GM23338 (cell line): ENCODE measurements around the gene UBE2V1. TPM values are rescaled to one million over a fixed set of nuclear protein-coding genes. Genes with fewer than 3 reads are reported as not detected.

Source experiments
- ATAC-seq: fragments of 200-7000 bp; cut with Tn5 transposase; 3 replicates; pipeline ENCODE4 v1.9.1; 2020
- DNase-seq: peaks from one replicate; pipeline ENCODE4 v3.0.0-alpha.2; 2015; ENCODE audit warnings: low spot score
- H2AFZ ChIP-seq: fragments of 200-600 bp; sonication (generic); 2 replicates; pipeline ENCODE4 v1.8.0; 2016; ENCODE audit warnings: antibody characterized with exemption, mild to moderate bottlenecking, moderate library complexity
- H3F3A ChIP-seq: fragments of 200-600 bp; sonication (generic); replicated peaks from 2 replicates; pipeline ENCODE4 v1.8.0; 2017; ENCODE audit warnings: antibody characterized with exemption, mixed run types, low read depth
- H3K27ac ChIP-seq: fragments of 200-600 bp; sonication (generic); 2 replicates; pipeline ENCODE4 v1.6.1; 2016; ENCODE audit warnings: low read depth
- H3K27me3 ChIP-seq: fragments of 200-600 bp; sonication (generic); 2 replicates; pipeline ENCODE4 v1.8.0; 2016; ENCODE audit warnings: mild to moderate bottlenecking, mixed run types, moderate library complexity; ENCODE audit not compliant: insufficient read depth
- H3K36me3 ChIP-seq: fragments of 200-600 bp; sonication (generic); 2 replicates; pipeline ENCODE4 v1.8.0; 2016; ENCODE audit warnings: mild to moderate bottlenecking; ENCODE audit not compliant: insufficient read depth
- H3K4me1 ChIP-seq: fragments of 200-600 bp; sonication (generic); 2 replicates; pipeline ENCODE4 v1.8.0; 2016; ENCODE audit warnings: mild to moderate bottlenecking, moderate library complexity; ENCODE audit not compliant: insufficient read depth
- H3K4me2 ChIP-seq: fragments of 200-600 bp; sonication (generic); 2 replicates; pipeline ENCODE4 v1.7.1; 2017; ENCODE audit warnings: mixed run types
- H3K4me3 ChIP-seq: fragments of 200-600 bp; sonication (generic); 2 replicates; pipeline ENCODE4 v1.6.1; 2016; ENCODE audit warnings: mixed run types
- H3K79me2 ChIP-seq: fragments of 200-600 bp; sonication (generic); replicated peaks from 2 replicates; pipeline ENCODE4 v1.8.0; 2017; ENCODE audit warnings: mild to moderate bottlenecking; ENCODE audit not compliant: insufficient read depth
- H3K9me2 ChIP-seq: fragments of 200-600 bp; sonication (generic); 2 replicates; pipeline ENCODE4 v1.8.0; 2017; ENCODE audit not compliant: insufficient read depth
- H4K20me1 ChIP-seq: fragments of 200-600 bp; sonication (generic); replicated peaks from 2 replicates; pipeline ENCODE4 v1.8.0; 2017; ENCODE audit warnings: mild to moderate bottlenecking; ENCODE audit not compliant: insufficient read depth
- H3K27ac Mint-ChIP-seq: 2 replicates; pipeline ENCODE4 v1.8.0; 2020; ENCODE audit warnings: inconsistent platforms, mild to moderate bottlenecking, moderate library complexity, mixed read lengths
- H3K27me3 Mint-ChIP-seq: 3 replicates; pipeline ENCODE4 v1.8.0; 2022; ENCODE audit warnings: low read depth, mild to moderate bottlenecking, moderate library complexity, mixed read lengths, inconsistent platforms; ENCODE audit not compliant: insufficient read depth, poor library complexity
- H3K36me3 Mint-ChIP-seq: 3 replicates; pipeline ENCODE4 v1.8.0; 2021; ENCODE audit warnings: low read depth, mild to moderate bottlenecking, inconsistent platforms, moderate library complexity, mixed read lengths
- H3K4me1 Mint-ChIP-seq: 3 replicates; pipeline ENCODE4 v1.8.0; 2020; ENCODE audit warnings: mild to moderate bottlenecking, inconsistent platforms, mixed read lengths
- H3K4me3 Mint-ChIP-seq: 3 replicates; pipeline ENCODE4 v1.8.0; 2021; ENCODE audit warnings: moderate library complexity, mild to moderate bottlenecking, inconsistent platforms, mixed read lengths
- H3K9me3 Mint-ChIP-seq: 3 replicates; pipeline ENCODE4 v1.8.0; 2020; ENCODE audit warnings: moderate library complexity, mild to moderate bottlenecking, inconsistent platforms, mixed read lengths
- CREB1 ChIP-seq: fragments of 250-450 bp; sonication (Bioruptor Pico); IDR thresholded peaks from 2 replicates; pipeline ENCODE4 v1.5.0; 2020; ENCODE audit warnings: low read depth, mild to moderate bottlenecking, moderate library complexity
- CTCF ChIP-seq, 2 experiments: fragments of 200-600 bp in 1 of 2; sonication (generic) in 1 of 2; conservative IDR thresholded peaks; 2 replicates each; pipeline versions ENCODE4 v1.5.1 to v1.6.1; 2016 to 2017; ENCODE audit warnings: antibody characterized with exemption in 2 of 2, low read depth in 2 of 2, mild to moderate bottlenecking in 2 of 2, moderate library complexity in 1 of 2
- ETS1 ChIP-seq: IDR thresholded peaks from 2 replicates; pipeline ENCODE4 v1.6.1; 2016; ENCODE audit warnings: antibody characterized with exemption
- EZH2 ChIP-seq: fragments of 200-600 bp; sonication (generic); IDR thresholded peaks from one replicate; pipeline ENCODE4 v1.8.0; 2017; ENCODE audit warnings: antibody characterized with exemption, mild to moderate bottlenecking, low read depth; ENCODE audit not compliant: unreplicated experiment
- EZH2phosphoT487 ChIP-seq: fragments of 200-600 bp; sonication (generic); IDR thresholded peaks from one replicate; pipeline ENCODE4 v1.8.1; 2018; ENCODE audit warnings: antibody characterized with exemption; ENCODE audit not compliant: unreplicated experiment
- JUNB ChIP-seq: IDR thresholded peaks from one replicate; pipeline ENCODE4 v1.6.1; 2016; ENCODE audit warnings: antibody characterized with exemption; ENCODE audit not compliant: unreplicated experiment
- NANOG ChIP-seq: IDR thresholded peaks from 2 replicates; pipeline ENCODE4 v1.6.1; 2016; ENCODE audit warnings: antibody characterized with exemption, borderline replicate concordance
- POLR2AphosphoS5 ChIP-seq: IDR thresholded peaks from 2 replicates; pipeline ENCODE4 v1.6.1; 2016; ENCODE audit warnings: antibody characterized with exemption, low read depth
- STAT1 ChIP-seq: IDR thresholded peaks from one replicate; pipeline ENCODE4 v1.6.1; 2016; ENCODE audit warnings: antibody characterized with exemption; ENCODE audit not compliant: unreplicated experiment
- ZNF114 ChIP-seq: fragments of 250-450 bp; sonication (Bioruptor Pico); IDR thresholded peaks from 2 replicates; pipeline ENCODE4 v1.5.0; 2020; ENCODE audit warnings: mild to moderate bottlenecking, moderate library complexity
- ZNF331 ChIP-seq: fragments of 250-450 bp; sonication (Bioruptor Pico); IDR thresholded peaks from 2 replicates; pipeline ENCODE4 v1.5.0; 2020; ENCODE audit warnings: low read depth, mild to moderate bottlenecking, moderate library complexity
- ZNF462 ChIP-seq: fragments of 250-450 bp; sonication (Bioruptor Pico); IDR thresholded peaks from 2 replicates; pipeline ENCODE4 v1.5.0; 2020; ENCODE audit warnings: mild to moderate bottlenecking, moderate library complexity
- polyA plus RNA-seq: library from polyadenylated mRNA; unstranded; fragments of >200 nt; fragmentation: Nextera tagmentation; extraction: Ambion mirVana; gene quantifications from 2 replicates; pipeline ENCODE4 v1.2.1, GENCODE V29; 2016
- total RNA-seq: library from RNA; depleted of rRNA; stranded (reverse); fragments of >200 nt; shearing (Covaris generic); gene quantifications from 2 replicates; pipeline ENCODE4 v1.2.3, GENCODE V29; 2014
- TF ChIP-seq, protein P1 (sequence below): IDR thresholded peaks from one replicate; pipeline ENCODE4 v1.6.1; 2018; ENCODE audit warnings: antibody characterized with exemption; ENCODE audit not compliant: unreplicated experiment

UBE2V1 gene
- total and polyA plus RNA-seq, 2 experiments from 2014 or later = 105 to 302 TPM

DNA sequence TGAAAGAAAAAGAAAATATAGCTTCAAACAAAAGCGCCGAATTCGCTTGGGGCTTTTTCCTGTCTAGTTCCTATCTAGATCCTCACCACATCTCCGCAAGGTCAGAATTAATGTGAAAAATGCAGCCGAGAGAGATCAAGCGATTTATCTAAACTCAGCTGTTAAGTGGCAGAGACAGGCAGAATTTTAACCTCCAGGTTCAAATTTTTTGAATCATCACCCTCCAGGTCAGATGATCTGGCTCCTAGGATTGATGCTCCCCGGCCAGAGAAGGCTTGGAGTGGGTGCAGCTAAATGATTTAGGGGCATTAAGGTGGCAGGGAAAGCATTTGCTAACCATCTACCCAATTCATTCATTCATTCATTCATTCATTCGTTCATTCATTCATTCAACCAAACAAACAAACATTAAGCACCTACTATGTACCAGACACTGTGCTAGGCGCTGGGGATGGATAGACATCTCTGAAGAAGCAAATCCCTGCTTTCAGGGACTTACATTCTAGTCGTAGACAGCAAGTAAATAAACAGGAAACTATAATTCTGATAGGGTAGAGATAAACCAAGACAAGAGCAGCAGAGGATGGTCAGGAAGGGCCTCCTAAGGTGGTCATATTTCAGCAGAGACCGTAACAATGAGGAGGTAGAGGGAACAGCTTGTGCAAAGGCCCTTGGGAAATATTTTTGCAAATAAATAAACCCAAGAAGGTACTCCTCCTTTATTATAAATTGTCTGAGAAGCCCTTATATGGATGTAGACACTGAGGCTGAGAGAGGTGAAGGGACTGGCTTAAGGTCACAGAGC lies 672 bp upstream of the UBE2V1 start:
- peaks cover 30% of the 10 kb centered on the region for H4K20me1 ChIP-seq
- H3K27me3 ChIP-seq = no peaks in the 10 kb centered on the region
- ATAC-seq (no peak), DNase-seq (no peak)
- H3K4me1 ChIP-seq = peaks cover 36% of the 10 kb centered on the region
- peak overlapping the region; percentile 85 for H2AFZ ChIP-seq
- Mint-ChIP-seq H3K36me3 (no peaks in the 10 kb centered on the region; the same call in 2 of the 3 replicates), H3K9me3 (no peaks in the 10 kb centered on the region), H3K4me1 (peaks cover 50% of the 10 kb centered on the region), H3K27me3 (peaks cover 16% of the 10 kb centered on the region), H3K4me3 (peak overlapping the region; percentile 91), H3K27ac (peak overlapping the region; percentile 99)
- peaks cover 3% of the 10 kb centered on the region for H3F3A ChIP-seq
- H3K36me3 ChIP-seq = no peaks in the 10 kb centered on the region
- peak overlapping the region; percentile 99 for H3K4me3 ChIP-seq
- H3K9me2 ChIP-seq = no peaks in the 10 kb centered on the region
- no peak for TF ChIP-seq POLR2AphosphoS5
- TF ChIP-seq EZH2phosphoT487 = no peak
- TF ChIP-seq ZNF114 (CRISPR knock-in tag) = no peak
- TF ChIP-seq NANOG = no peak
- TF ChIP-seq STAT1 = no peak
- no peak for TF ChIP-seq ZNF462 (CRISPR knock-in tag)
- no peak for TF ChIP-seq ETS1
- no peak for TF ChIP-seq JUNB
- TF ChIP-seq EZH2 = no peak
- TF ChIP-seq CTCF (conservative IDR thresholded peaks at IDR 0.05; ENCODE audit: low read depth in 2 of 2) = no peak
- no peak for TF ChIP-seq CREB1 (CRISPR knock-in tag)
- TF ChIP-seq, protein P1, sequence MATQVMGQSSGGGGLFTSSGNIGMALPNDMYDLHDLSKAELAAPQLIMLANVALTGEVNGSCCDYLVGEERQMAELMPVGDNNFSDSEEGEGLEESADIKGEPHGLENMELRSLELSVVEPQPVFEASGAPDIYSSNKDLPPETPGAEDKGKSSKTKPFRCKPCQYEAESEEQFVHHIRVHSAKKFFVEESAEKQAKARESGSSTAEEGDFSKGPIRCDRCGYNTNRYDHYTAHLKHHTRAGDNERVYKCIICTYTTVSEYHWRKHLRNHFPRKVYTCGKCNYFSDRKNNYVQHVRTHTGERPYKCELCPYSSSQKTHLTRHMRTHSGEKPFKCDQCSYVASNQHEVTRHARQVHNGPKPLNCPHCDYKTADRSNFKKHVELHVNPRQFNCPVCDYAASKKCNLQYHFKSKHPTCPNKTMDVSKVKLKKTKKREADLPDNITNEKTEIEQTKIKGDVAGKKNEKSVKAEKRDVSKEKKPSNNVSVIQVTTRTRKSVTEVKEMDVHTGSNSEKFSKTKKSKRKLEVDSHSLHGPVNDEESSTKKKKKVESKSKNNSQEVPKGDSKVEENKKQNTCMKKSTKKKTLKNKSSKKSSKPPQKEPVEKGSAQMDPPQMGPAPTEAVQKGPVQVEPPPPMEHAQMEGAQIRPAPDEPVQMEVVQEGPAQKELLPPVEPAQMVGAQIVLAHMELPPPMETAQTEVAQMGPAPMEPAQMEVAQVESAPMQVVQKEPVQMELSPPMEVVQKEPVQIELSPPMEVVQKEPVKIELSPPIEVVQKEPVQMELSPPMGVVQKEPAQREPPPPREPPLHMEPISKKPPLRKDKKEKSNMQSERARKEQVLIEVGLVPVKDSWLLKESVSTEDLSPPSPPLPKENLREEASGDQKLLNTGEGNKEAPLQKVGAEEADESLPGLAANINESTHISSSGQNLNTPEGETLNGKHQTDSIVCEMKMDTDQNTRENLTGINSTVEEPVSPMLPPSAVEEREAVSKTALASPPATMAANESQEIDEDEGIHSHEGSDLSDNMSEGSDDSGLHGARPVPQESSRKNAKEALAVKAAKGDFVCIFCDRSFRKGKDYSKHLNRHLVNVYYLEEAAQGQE = no peak
- no peak for TF ChIP-seq ZNF331 (CRISPR knock-in tag)
- peak overlapping the region; percentile 100 for H3K4me2 ChIP-seq
- H3K79me2 ChIP-seq = peaks cover 52% of the 10 kb centered on the region
- peak overlapping the region; percentile 94 for H3K27ac ChIP-seq
